ENCODE results near the gene NUTM2F. TPM values are rescaled to one million over a fixed set of nuclear protein-coding genes. Genes with fewer than 3 reads are reported as not detected.
"Not testable (repeated sequence)": the region's sequence is repeated elsewhere in the genome, so short reads cannot be mapped to it uniquely, and the experiment has no call there.

NUTM2F gene
- total RNA-seq, 1 experiment from 2014 or later: not detected

DNA sequence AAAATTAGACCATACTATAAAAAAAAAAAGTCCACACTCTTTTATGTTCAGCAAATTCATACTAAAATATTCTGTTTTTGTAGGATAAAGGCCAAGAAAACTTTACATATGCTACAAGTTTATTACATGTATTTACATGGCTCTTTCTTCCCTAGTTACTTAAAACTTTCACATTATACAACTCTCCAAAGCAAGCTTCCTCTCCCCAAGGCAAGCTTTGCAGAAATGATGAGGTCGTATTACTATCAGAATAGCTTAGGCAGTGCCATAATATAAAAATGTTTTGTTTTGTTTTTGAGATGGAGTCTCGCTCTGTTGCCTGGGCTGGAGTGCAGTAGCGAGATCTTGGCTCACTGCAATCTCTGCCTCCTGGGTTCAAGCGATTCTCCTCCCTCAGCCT lies 8.0 kb upstream of the NUTM2F start:
- not testable (repeated sequence) for H2AK5ac ChIP-seq (ENCODE audit: insufficient read length, low read length); H2BK5ac ChIP-seq (ENCODE audit: insufficient read length, low read length); H3K56ac ChIP-seq (ENCODE audit: insufficient read length, low read depth, low read length); H3K27me3 ChIP-seq (ENCODE audit: insufficient read depth, low read length); H3K4me3 Mint-ChIP-seq; H3K27ac Mint-ChIP-seq; H4K5ac ChIP-seq (ENCODE audit: insufficient read length, low read depth, low read length); H3K79me1 ChIP-seq (ENCODE audit: insufficient read depth, low read depth, low read length, poor library complexity, severe bottlenecking); H3K9ac ChIP-seq (ENCODE audit: extremely low read depth, insufficient read length, low read length); H3K23ac ChIP-seq (ENCODE audit: insufficient read length, low read depth, low read length); H3K4ac ChIP-seq (ENCODE audit: low read depth, low read length); H2AFZ ChIP-seq (ENCODE audit: low read length); H2BK20ac ChIP-seq (ENCODE audit: low read depth, low read length, poor library complexity, severe bottlenecking); H2BK120ac ChIP-seq (ENCODE audit: low read depth, low read length, poor library complexity, severe bottlenecking); H3K9me3 ChIP-seq (ENCODE audit: control insufficient read depth, low read depth, low read length); H2BK12ac ChIP-seq (ENCODE audit: insufficient read length, low read depth, low read length); H3K27ac ChIP-seq (ENCODE audit: insufficient read length, low read depth, low read length); H3K4me1 ChIP-seq (ENCODE audit: insufficient read depth, low read length); H3K9me3 Mint-ChIP-seq; H3K27me3 Mint-ChIP-seq (ENCODE audit: low read depth); H4K20me1 ChIP-seq (ENCODE audit: control insufficient read depth, insufficient read depth, insufficient read length); H3K14ac ChIP-seq (ENCODE audit: insufficient read depth, low read length); H3T11ph ChIP-seq (ENCODE audit: low read length); DNase-seq; H3K23me2 ChIP-seq (ENCODE audit: insufficient read length, low read depth, low read length, poor library complexity, severe bottlenecking); H3K79me2 ChIP-seq (ENCODE audit: insufficient read depth, low read length); H2BK15ac ChIP-seq (ENCODE audit: low read depth, low read length); H4K91ac ChIP-seq (ENCODE audit: insufficient read length, low read depth, low read length); H3K4me1 Mint-ChIP-seq; H3K36me3 Mint-ChIP-seq (ENCODE audit: insufficient read depth in 1 of 3, low read depth in 3 of 3); H3K18ac ChIP-seq (ENCODE audit: insufficient read length, low read depth, low read length); H4K8ac ChIP-seq (replicated peaks; ENCODE audit: insufficient read length, low read depth, low read length); H3K4me2 ChIP-seq (ENCODE audit: insufficient read depth, insufficient read length, low read length)
- no CpG with 5 or more reads among the region's 4 CpGs for WGBS (ENCODE audit: extremely low coverage, insufficient read length, low lambda C conversion rate)
